Common myeloid progenitor, CD34-positive (primary cell): ENCODE results near the gene RNPS1.

Source experiments
- CTCF ChIA-PET: fragments of 350-600 bp; sonication (Branson Sonifier 250); formaldehyde crosslinking; loops from one replicate; lab custom pipeline; 2021; ENCODE audit warnings: antibody characterized with exemption; lab: Charles Lee
- POLR2A ChIA-PET: fragments of 350-600 bp; sonication (Branson Sonifier 250); formaldehyde crosslinking; loops from one replicate; lab custom pipeline; 2021; ENCODE audit warnings: antibody characterized with exemption; lab: Charles Lee
- DNase-seq, 3 donors: peaks; one replicate each; pipeline versions ENCODE4 v3.0.0 to v3.0.0-alpha.2; 2013
- H3K27ac ChIP-seq, 2 experiments: 1 replicate in 1 of 2; 2 replicates in 1 of 2; pipeline ENCODE4 v1.7.0; 2013; ENCODE audit warnings: inconsistent platforms in 2 of 2, low read length in 2 of 2, mild to moderate bottlenecking in 2 of 2, low read depth in 1 of 2, moderate library complexity in 1 of 2; ENCODE audit not compliant: severe bottlenecking in 2 of 2, insufficient read depth in 1 of 2, poor library complexity in 1 of 2
- H3K27me3 ChIP-seq, 5 experiments: replicated peaks in 2 of 5; 1 replicate in 3 of 5; 2 replicates in 2 of 5; pipeline versions ENCODE4 v1.6.1 to v1.7.0; 2013; ENCODE audit warnings: low read length in 4 of 5, mild to moderate bottlenecking in 2 of 5, moderate library complexity in 2 of 5, inconsistent platforms in 1 of 5; ENCODE audit not compliant: insufficient read depth in 5 of 5, control insufficient read depth in 4 of 5
- H3K36me3 ChIP-seq, 4 experiments: 1 replicate in 2 of 4; 2 replicates in 2 of 4; pipeline versions ENCODE4 v1.6.1 to v1.7.0; 2013; ENCODE audit warnings: low read length in 3 of 4, control low read depth in 1 of 4, mild to moderate bottlenecking in 1 of 4; ENCODE audit not compliant: control insufficient read depth in 4 of 4, insufficient read depth in 4 of 4
- H3K4me1 ChIP-seq, 4 experiments: 1 replicate in 3 of 4; 2 replicates in 1 of 4; pipeline versions ENCODE4 v1.6.1 to v1.7.1; 2013; ENCODE audit warnings: low read length in 3 of 4, mild to moderate bottlenecking in 3 of 4, control low read depth in 1 of 4, inconsistent platforms in 1 of 4, moderate library complexity in 1 of 4; ENCODE audit not compliant: control insufficient read depth in 4 of 4, insufficient read depth in 4 of 4; ENCODE audit errors: control extremely low read depth in 1 of 4
- H3K4me3 ChIP-seq, 7 experiments: 1 replicate in 4 of 7; 2 replicates in 3 of 7; pipeline versions ENCODE4 v1.5.1 to v1.7.0; 2013; ENCODE audit warnings: mild to moderate bottlenecking in 7 of 7, low read length in 6 of 7, moderate library complexity in 6 of 7, inconsistent platforms in 2 of 7, low read depth in 2 of 7, control low read depth in 1 of 7; ENCODE audit not compliant: insufficient read depth in 4 of 7, control insufficient read depth in 1 of 7; ENCODE audit errors: extremely low read depth in 1 of 7
- H3K9me3 ChIP-seq, 5 experiments: 1 replicate in 4 of 5; 2 replicates in 1 of 5; pipeline versions ENCODE4 v1.6.1 to v1.7.1; 2013; ENCODE audit warnings: low read length in 4 of 5, mild to moderate bottlenecking in 2 of 5, inconsistent platforms in 1 of 5, low read depth in 1 of 5, moderate library complexity in 1 of 5; ENCODE audit not compliant: control insufficient read depth in 4 of 5, insufficient read depth in 2 of 5; ENCODE audit errors: control extremely low read depth in 1 of 5
- WGBS: methylation state at CpG from one replicate; pipeline ENCODE4 v1.1.5; 2013; ENCODE audit not compliant: insufficient coverage; 5-methylcytosine and 5-hydroxymethylcytosine counted together

RNPS1 gene

DNA sequence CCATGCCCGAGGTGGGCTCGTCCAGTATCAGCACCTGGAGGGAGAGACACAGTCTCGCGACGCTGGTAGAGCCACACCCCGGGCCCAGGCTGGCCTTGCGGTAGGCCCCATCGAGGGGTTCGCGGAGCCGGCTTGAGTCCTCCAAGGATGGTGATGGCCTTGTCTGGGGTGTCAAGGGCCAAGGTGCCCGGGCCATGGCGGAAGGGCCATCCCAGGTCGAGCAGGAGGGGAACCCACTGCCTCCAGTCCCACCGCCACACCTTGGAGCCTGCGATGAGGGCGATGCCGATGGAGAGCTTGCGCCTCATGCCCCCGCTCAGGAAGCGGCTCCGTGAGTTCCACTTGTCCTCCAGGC is 29.6 kb upstream of the RNPS1 start:
- CTCF ChIA-PET, result interaction anchor here (1.1 kb wide), 2 partner anchors 8 to 9 kb away, joined by 4 read pairs; no protein-coding TSS in a partner anchor
- H3K4me3 ChIP-seq, result no peak overlapping the region
- WGBS, result 97% methylated on average over 15 of the region's 22 CpGs
- no peaks in the 10 kb centered on the region for H3K27me3 ChIP-seq
- H3K9me3 ChIP-seq, result no peaks in the 10 kb centered on the region
- POLR2A ChIA-PET, result no interaction called here
- no peak overlapping the region for H3K27ac ChIP-seq
- peaks cover 0 to 11% (median 5%) of the 10 kb centered on the region in 4 experiments for H3K4me1 ChIP-seq
- H3K36me3 ChIP-seq, result peaks cover 0 to 11% (median 3%) of the 10 kb centered on the region in 4 experiments
- no peak for DNase-seq

DNA sequence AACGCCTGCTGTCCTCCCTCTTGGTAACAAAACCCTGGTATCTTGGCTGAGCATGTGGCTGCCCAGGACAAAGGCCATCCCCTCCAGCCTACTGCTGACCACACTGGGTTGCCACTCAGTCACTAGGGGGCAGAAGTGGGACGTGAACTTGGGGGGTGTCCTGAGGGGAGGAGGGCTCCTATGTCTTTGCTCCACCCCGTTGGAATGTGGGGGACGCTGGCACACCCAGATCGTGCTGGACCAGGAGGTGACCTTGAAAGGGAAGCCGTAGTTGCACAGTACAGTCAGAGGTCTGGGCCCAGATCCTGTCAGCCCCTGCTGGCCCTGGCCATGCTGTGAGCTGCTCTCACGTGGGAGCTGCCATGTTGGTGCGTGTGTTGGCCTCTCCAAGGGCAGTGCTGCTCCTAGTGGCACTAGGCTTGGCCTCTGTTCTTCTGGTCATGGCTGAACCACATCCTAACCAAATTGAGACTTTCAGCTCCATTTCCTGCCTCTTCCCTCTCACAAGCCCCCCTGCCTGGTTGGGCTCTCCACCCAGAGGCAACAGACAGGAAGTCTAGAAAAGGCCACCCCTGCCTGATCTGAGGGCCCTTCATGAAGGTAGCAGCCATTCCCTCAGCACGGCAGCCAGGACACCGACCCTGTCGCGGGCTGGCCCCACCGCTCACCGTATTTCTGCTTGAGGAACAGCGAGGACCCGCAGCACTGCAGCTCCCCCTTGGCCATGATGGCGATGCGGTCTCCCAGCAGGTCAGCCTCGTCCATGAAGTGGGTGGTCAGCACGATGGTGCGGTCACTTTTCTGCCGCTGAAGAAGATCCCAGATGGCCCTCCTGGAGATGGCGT is 29.0 kb upstream of the RNPS1 start:
- Histone ChIP-seq H3K27ac (no peak overlapping the region), H3K4me3 (no peak overlapping the region), H3K36me3 (peaks cover 0 to 11% (median 3%) of the 10 kb centered on the region in 4 experiments), H3K9me3 (no peaks in the 10 kb centered on the region), H3K27me3 (no peaks in the 10 kb centered on the region), H3K4me1 (peaks cover 0 to 11% (median 5%) of the 10 kb centered on the region in 4 experiments)
- POLR2A ChIA-PET, result no interaction called here
- CTCF ChIA-PET, result interaction anchor here (0.6 to 1.1 kb wide), 2 partner anchors 9 to 100 kb away, joined by 3 to 4 read pairs; no protein-coding TSS in a partner anchor
- DNase-seq, result peak in 2 of 3 donors; percentile 7 to 26
- WGBS, result 91% methylated on average over 20 of the region's 23 CpGs

DNA sequence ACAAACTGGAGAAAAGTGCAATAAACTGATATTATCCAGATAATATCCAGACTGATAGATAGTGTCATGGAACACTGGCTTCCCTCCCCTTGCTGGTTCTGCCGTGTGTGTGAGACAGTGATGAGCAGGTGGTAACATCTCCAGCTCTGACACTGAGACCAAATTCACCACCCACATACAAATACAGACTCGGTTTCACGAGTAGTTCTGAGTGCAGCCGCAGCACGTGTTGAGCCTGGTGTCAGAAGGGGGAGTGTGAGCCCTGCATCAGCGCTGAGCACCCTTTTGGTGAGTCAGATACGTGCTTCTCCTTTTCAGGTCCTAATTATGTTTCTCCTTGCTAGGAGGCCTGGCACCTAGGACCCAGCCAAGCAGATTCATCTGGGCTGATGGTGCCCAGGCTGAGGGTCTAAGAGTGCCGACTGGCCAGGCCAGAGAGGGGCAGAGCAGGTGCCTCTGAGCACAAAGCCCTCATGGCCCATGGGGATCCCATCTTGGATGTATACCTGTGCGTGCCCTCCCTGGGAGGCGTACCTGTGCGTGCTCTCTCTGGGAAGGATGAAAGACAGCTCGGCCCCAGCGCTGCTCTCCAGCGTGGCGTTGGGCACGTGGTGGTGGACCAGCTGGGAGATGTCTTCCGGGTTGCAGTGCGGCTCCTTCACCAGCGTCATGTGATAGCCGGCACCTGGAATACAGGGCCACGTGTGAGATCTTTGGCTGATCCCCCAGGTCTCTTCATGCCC is 27.3 kb upstream of the RNPS1 start:
- Histone ChIP-seq H3K4me1 (peaks cover 0 to 16% (median 5%) of the 10 kb centered on the region in 4 experiments), H3K9me3 (no peaks in the 10 kb centered on the region), H3K27ac (no peak overlapping the region), H3K4me3 (no peak overlapping the region), H3K36me3 (peaks cover 0 to 15% (median 1%) of the 10 kb centered on the region in 4 experiments), H3K27me3 (no peaks in the 10 kb centered on the region)
- CTCF ChIA-PET, result no interaction called here
- WGBS, result 97% methylated on average over 20 of the region's 21 CpGs
- no peak for DNase-seq
- POLR2A ChIA-PET, result no interaction called here

GRCh38 chr16:2292221-2292620 is 24.3 kb upstream of the RNPS1 start:
- H3K27ac ChIP-seq, result no peak overlapping the region
- no peak for DNase-seq
- CTCF ChIA-PET, result no interaction called here
- no peaks in the 10 kb centered on the region for H3K27me3 ChIP-seq
- no peak overlapping the region for H3K4me3 ChIP-seq
- no peaks in the 10 kb centered on the region for H3K9me3 ChIP-seq
- H3K36me3 ChIP-seq, result peaks cover 0 to 17% (median 0%) of the 10 kb centered on the region in 4 experiments
- POLR2A ChIA-PET, result interaction anchor here (0.7 kb wide), 1 partner anchor 209 kb away, joined by 4 read pairs; no protein-coding TSS in a partner anchor
- H3K4me1 ChIP-seq, result peaks cover 0 to 35% (median 14%) of the 10 kb centered on the region in 4 experiments
- WGBS, result 100% methylated on average over 6 of the region's 9 CpGs

- H3K36me3 ChIP-seq, result peaks cover 0 to 17% (median 2%) of the 10 kb centered on the region in 4 experiments
- ChIA-PET CTCF (interaction anchor here (1.5 to 1.7 kb wide), 3 partner anchors 9 to 212 kb away, joined by 4 to 6 read pairs (median 4); no protein-coding TSS in a partner anchor), POLR2A (no interaction called here)
- H3K9me3 ChIP-seq, result no peaks in the 10 kb centered on the region
- DNase-seq, result no peak
- H3K4me1 ChIP-seq, result peaks cover 0 to 26% (median 9%) of the 10 kb centered on the region in 4 experiments
- 96% methylated on average over 22 of the region's 23 CpGs for WGBS
- H3K4me3 ChIP-seq, result peak overlapping the region in 2 of 7 experiments; percentile 25 to 28
- no peak overlapping the region for H3K27ac ChIP-seq
- no peaks in the 10 kb centered on the region for H3K27me3 ChIP-seq
Observed at GRCh38 chr16:2289282-2289681, 21.4 kb upstream of the RNPS1 start.

DNA sequence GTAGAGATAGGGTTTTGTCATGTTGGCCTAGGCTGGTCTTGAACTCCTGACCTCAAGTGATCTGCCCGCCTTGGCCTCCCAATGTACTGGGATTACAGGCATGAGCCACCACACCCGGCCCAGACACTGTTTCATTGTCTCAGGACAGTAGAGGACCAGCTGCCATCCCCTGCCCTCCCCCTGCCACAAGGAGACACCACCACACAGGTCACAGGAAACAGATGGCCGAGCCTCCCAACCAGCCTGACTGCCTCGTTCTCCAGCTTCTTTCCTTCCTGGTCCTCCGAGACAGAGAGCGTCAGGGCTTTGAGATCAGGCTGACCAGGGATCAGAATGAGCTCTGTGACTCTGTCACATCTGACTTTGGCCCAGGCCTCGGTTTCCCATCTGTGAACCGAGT is 20.8 kb upstream of the RNPS1 start:
- DNase-seq, result peak; percentile 20 to 80 (median 72)
- Histone ChIP-seq H3K27ac (no peak overlapping the region), H3K4me3 (peak overlapping the region in 2 of 7 experiments; percentile 25 to 28), H3K36me3 (peaks cover 0 to 17% (median 2%) of the 10 kb centered on the region in 4 experiments), H3K9me3 (no peaks in the 10 kb centered on the region), H3K27me3 (no peaks in the 10 kb centered on the region), H3K4me1 (peaks cover 0 to 26% (median 9%) of the 10 kb centered on the region in 4 experiments)
- CTCF ChIA-PET, result interaction anchor here (1.5 to 1.7 kb wide), 3 partner anchors 9 to 212 kb away, joined by 4 to 6 read pairs (median 4); no protein-coding TSS in a partner anchor
- 43% methylated on average over 7 of the region's 8 CpGs for WGBS
- POLR2A ChIA-PET, result no interaction called here
